NB4 (cell line): Measurements from ENCODE around the gene NRXN3.

Experiments used
- CTCF ChIP-seq: IDR thresholded peaks from one replicate; pipeline ENCODE4 v1.5.1; 2012; ENCODE audit warnings: low read depth, low read length
- POLR2A ChIP-seq: IDR thresholded peaks from 2 replicates; pipeline ENCODE4 v1.6.1; 2011; ENCODE audit warnings: mild to moderate bottlenecking; ENCODE audit not compliant: insufficient read length; ENCODE audit errors: extremely low read depth

DNA sequence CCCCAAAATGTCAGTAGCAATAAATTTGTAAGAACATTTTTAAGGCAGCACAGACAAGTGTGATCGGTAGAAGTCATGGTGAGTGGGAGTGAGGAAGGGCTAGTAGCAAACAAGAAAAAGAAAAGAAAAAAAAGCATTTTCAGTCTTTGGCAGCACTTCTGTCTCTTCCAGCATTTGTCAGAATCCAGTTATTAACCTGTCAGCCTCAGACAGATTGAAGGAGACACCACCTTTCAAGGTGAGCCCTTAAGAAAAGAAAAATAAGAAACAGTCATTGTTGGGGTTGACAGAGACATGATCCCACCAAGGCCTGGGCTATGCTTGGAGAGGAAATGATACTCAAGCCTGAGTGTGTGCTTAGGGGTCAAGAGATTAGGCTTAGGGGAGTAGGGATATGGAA is 947.4 kb downstream of the NRXN3 start:
- TF ChIP-seq CTCF (no peak), POLR2A (no peak)
